Neuronal stem cell (in vitro differentiated cells): ENCODE results near the gene NMD3.
A peak's percentile ranks its signal among the peaks of the same experiment; 100 is the strongest.

Experiments
- DNase-seq: peaks from one replicate; pipeline ENCODE4 v3.0.0-alpha.2; 2013; ENCODE audit warnings: low spot score
- H2AFZ ChIP-seq: one replicate; pipeline ENCODE4 v1.6.1; 2013; ENCODE audit warnings: mild to moderate bottlenecking, low read length, inconsistent platforms
- H2AK5ac ChIP-seq: 2 replicates; pipeline ENCODE4 v1.6.1; 2013; ENCODE audit warnings: low read depth, mild to moderate bottlenecking, inconsistent platforms, low read length, moderate library complexity, mixed read lengths
- H2BK120ac ChIP-seq: 2 replicates; pipeline ENCODE4 v1.6.1; 2013; ENCODE audit warnings: low read depth, mild to moderate bottlenecking, inconsistent platforms, low read length, moderate library complexity, mixed read lengths
- H2BK12ac ChIP-seq: one replicate; pipeline ENCODE4 v1.6.1; 2013; ENCODE audit warnings: low read length, inconsistent platforms
- H2BK15ac ChIP-seq: 2 replicates; pipeline ENCODE4 v1.6.1; 2013; ENCODE audit warnings: mild to moderate bottlenecking, low read length, inconsistent platforms, mixed read lengths
- H2BK5ac ChIP-seq: one replicate; pipeline ENCODE4 v1.6.1; 2013; ENCODE audit warnings: inconsistent platforms, mild to moderate bottlenecking, low read length, moderate library complexity
- H3K14ac ChIP-seq: one replicate; pipeline ENCODE4 v1.6.1; 2013; ENCODE audit warnings: low read length, inconsistent platforms
- H3K18ac ChIP-seq: 2 replicates; pipeline ENCODE4 v1.6.1; 2013; ENCODE audit warnings: low read length, inconsistent platforms
- H3K23ac ChIP-seq: 2 replicates; pipeline ENCODE4 v1.6.1; 2013; ENCODE audit warnings: low read depth, mild to moderate bottlenecking, mixed read lengths, low read length, inconsistent platforms; ENCODE audit not compliant: poor library complexity
- H3K27ac ChIP-seq: replicated peaks from 3 replicates; pipeline ENCODE4 v1.5.1; 2013; ENCODE audit warnings: low read length, inconsistent platforms
- H3K27me3 ChIP-seq, 3 experiments: 2 replicates each; pipeline ENCODE4 v1.6.1; 2013; ENCODE audit warnings: low read length in 3 of 3, mild to moderate bottlenecking in 2 of 3, inconsistent platforms in 1 of 3, low read depth in 1 of 3, mixed read lengths in 1 of 3, moderate library complexity in 1 of 3; ENCODE audit not compliant: control insufficient read depth in 3 of 3, insufficient read depth in 3 of 3
- H3K36me3 ChIP-seq, 2 donors: replicated peaks in 1 of 2; 2 replicates each; pipeline ENCODE4 v1.6.1; 2013; ENCODE audit warnings: low read length in 2 of 2; ENCODE audit not compliant: control insufficient read depth in 2 of 2, insufficient read depth in 2 of 2
- H3K4ac ChIP-seq: 2 replicates; pipeline ENCODE4 v1.6.1; 2013; ENCODE audit warnings: inconsistent platforms, mild to moderate bottlenecking, low read length, moderate library complexity
- H3K4me1 ChIP-seq, 2 donors: 1 replicate in 1 of 2; 2 replicates in 1 of 2; pipeline ENCODE4 v1.6.1; 2013; ENCODE audit warnings: low read length in 2 of 2, low read depth in 1 of 2; ENCODE audit not compliant: control insufficient read depth in 2 of 2, insufficient read depth in 1 of 2
- H3K4me2 ChIP-seq: one replicate; pipeline ENCODE4 v1.6.1; 2013; ENCODE audit warnings: mild to moderate bottlenecking, low read length, inconsistent platforms; ENCODE audit not compliant: insufficient read depth, poor library complexity, severe bottlenecking
- H3K4me3 ChIP-seq, 2 donors: 2 replicates each; pipeline ENCODE4 v1.5.1; 2013; ENCODE audit warnings: low read length in 2 of 2, mild to moderate bottlenecking in 2 of 2, inconsistent platforms in 1 of 2, moderate library complexity in 1 of 2
- H3K79me1 ChIP-seq: one replicate; pipeline ENCODE4 v1.6.1; 2013; ENCODE audit warnings: low read depth, mild to moderate bottlenecking, inconsistent platforms, low read length, moderate library complexity
- H3K9ac ChIP-seq: one replicate; pipeline ENCODE4 v1.6.1; 2013; ENCODE audit warnings: mild to moderate bottlenecking, low read depth, low read length, inconsistent platforms; ENCODE audit not compliant: poor library complexity
- H3K9me3 ChIP-seq, 2 donors: replicated peaks in 1 of 2; 2 replicates each; pipeline versions ENCODE3 to v1.6.1; 2013; ENCODE audit warnings: low read length in 2 of 2, mild to moderate bottlenecking in 2 of 2, inconsistent platforms in 1 of 2, low read depth in 1 of 2, mixed read lengths in 1 of 2, moderate library complexity in 1 of 2; ENCODE audit not compliant: control insufficient read depth in 2 of 2, insufficient read depth in 1 of 2
- H4K8ac ChIP-seq: one replicate; pipeline ENCODE4 v1.6.1; 2013; ENCODE audit warnings: low read depth, mild to moderate bottlenecking, inconsistent platforms, low read length, moderate library complexity
- H4K91ac ChIP-seq: one replicate; pipeline ENCODE4 v1.6.1; 2013; ENCODE audit warnings: low read length, low read depth, mild to moderate bottlenecking, inconsistent platforms; ENCODE audit not compliant: poor library complexity
- WGBS, 2 donors: extraction: QIAGEN DNeasy Blood & Tissue Kit; methylation state at CpG; one replicate each; pipeline ENCODE4 v1.1.7; 2013; ENCODE audit warnings: missing lambda C conversion rate in 2 of 2, mixed read lengths in 1 of 2; ENCODE audit not compliant: insufficient read length in 2 of 2, insufficient replicate concordance in 1 of 2; ENCODE audit errors: extremely low coverage in 2 of 2; 5-methylcytosine and 5-hydroxymethylcytosine counted together

NMD3 gene

DNA sequence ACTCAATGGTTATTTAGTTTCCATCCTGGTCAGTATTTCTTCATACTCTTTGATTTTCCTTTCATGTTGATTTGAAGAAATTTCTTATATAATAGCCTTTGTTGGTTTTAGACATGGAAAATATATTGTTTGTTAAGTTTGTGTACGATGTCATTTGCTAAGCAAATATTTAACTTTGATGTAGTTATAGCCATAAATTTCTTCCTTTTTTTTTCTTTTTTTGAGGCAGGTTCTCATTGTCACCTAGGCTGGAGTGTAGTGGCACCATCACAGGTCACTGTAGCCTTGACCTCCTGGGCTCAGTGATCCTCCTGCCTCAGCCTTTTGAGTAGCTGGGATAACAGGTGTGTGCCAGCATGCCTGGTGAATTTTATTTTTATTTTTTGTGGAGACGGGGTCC is 51.4 kb downstream of the NMD3 start:
- no peaks in the 10 kb centered on the region for H3K4me1 ChIP-seq
- H2BK15ac ChIP-seq, result no peak overlapping the region
- H3K18ac ChIP-seq, result no peak overlapping the region
- H4K8ac ChIP-seq, result no peak overlapping the region
- no peak for DNase-seq
- no peak overlapping the region for H3K27ac ChIP-seq
- no peaks in the 10 kb centered on the region for H3K36me3 ChIP-seq
- H2BK12ac ChIP-seq, result no peak overlapping the region
- H2BK5ac ChIP-seq, result no peak overlapping the region
- H3K4me3 ChIP-seq, result no peak overlapping the region
- H2AFZ ChIP-seq, result no peak overlapping the region
- H2AK5ac ChIP-seq, result no peak overlapping the region
- H3K9me3 ChIP-seq, result no peaks in the 10 kb centered on the region
- H4K91ac ChIP-seq, result no peak overlapping the region
- no peak overlapping the region for H3K9ac ChIP-seq
- no peaks in the 10 kb centered on the region for H3K27me3 ChIP-seq
- H3K4ac ChIP-seq, result no peak overlapping the region
- no peak overlapping the region for H2BK120ac ChIP-seq
- H3K79me1 ChIP-seq, result no peaks in the 10 kb centered on the region
- no peak overlapping the region for H3K4me2 ChIP-seq
- H3K23ac ChIP-seq, result no peak overlapping the region
- H3K14ac ChIP-seq, result no peak overlapping the region
- WGBS, 2 donors, result 100% methylated on average over 1 of the region's 2 CpGs; no CpG with 5 or more reads in 1 of the 2 donors

- Histone ChIP-seq H3K18ac (no peak overlapping the region), H3K4me1 (no peaks in the 10 kb centered on the region), H2BK12ac (no peak overlapping the region), H2BK120ac (no peak overlapping the region), H3K27ac (no peak overlapping the region), H4K8ac (no peak overlapping the region), H2AK5ac (no peak overlapping the region), H3K4me3 (no peak overlapping the region), H3K4me2 (no peak overlapping the region), H2BK5ac (no peak overlapping the region), H3K23ac (no peak overlapping the region), H3K14ac (no peak overlapping the region), H3K27me3 (no peaks in the 10 kb centered on the region), H2BK15ac (no peak overlapping the region), H3K79me1 (no peaks in the 10 kb centered on the region), H4K91ac (no peak overlapping the region), H3K36me3 (no peaks in the 10 kb centered on the region), H3K9me3 (peaks cover 0 to 8% of the 10 kb centered on the region in 2 donors), H3K9ac (no peak overlapping the region), H3K4ac (no peak overlapping the region), H2AFZ (no peak overlapping the region)
- peak; percentile 9 for DNase-seq
- no CpG with 5 or more reads among the region's 3 CpGs for WGBS, 2 donors
These were observed 52.6 kb downstream of the NMD3 start for GRCh38 chr3:161273589-161274218.

GRCh38 chr3:161274691-161275298 is 53.7 kb downstream of the NMD3 start:
- no peak overlapping the region for H2BK15ac ChIP-seq
- H4K8ac ChIP-seq, result no peak overlapping the region
- H2BK120ac ChIP-seq, result no peak overlapping the region
- no peaks in the 10 kb centered on the region for H3K79me1 ChIP-seq
- no peak overlapping the region for H2AK5ac ChIP-seq
- H4K91ac ChIP-seq, result no peak overlapping the region
- H3K27ac ChIP-seq, result no peak overlapping the region
- H3K4ac ChIP-seq, result no peak overlapping the region
- no peaks in the 10 kb centered on the region for H3K4me1 ChIP-seq
- DNase-seq, result peak; percentile 18
- H3K4me3 ChIP-seq, result no peak overlapping the region
- no CpG with 5 or more reads among the region's 4 CpGs for WGBS, 2 donors
- H2BK12ac ChIP-seq, result no peak overlapping the region
- no peak overlapping the region for H3K4me2 ChIP-seq
- no peak overlapping the region for H3K23ac ChIP-seq
- H3K18ac ChIP-seq, result no peak overlapping the region
- no peak overlapping the region for H2AFZ ChIP-seq
- H3K27me3 ChIP-seq, result no peaks in the 10 kb centered on the region
- no peak overlapping the region for H3K9ac ChIP-seq
- H2BK5ac ChIP-seq, result no peak overlapping the region
- H3K36me3 ChIP-seq, result no peaks in the 10 kb centered on the region
- peaks cover 0 to 16% of the 10 kb centered on the region in 2 donors for H3K9me3 ChIP-seq
- H3K14ac ChIP-seq, result no peak overlapping the region

DNA sequence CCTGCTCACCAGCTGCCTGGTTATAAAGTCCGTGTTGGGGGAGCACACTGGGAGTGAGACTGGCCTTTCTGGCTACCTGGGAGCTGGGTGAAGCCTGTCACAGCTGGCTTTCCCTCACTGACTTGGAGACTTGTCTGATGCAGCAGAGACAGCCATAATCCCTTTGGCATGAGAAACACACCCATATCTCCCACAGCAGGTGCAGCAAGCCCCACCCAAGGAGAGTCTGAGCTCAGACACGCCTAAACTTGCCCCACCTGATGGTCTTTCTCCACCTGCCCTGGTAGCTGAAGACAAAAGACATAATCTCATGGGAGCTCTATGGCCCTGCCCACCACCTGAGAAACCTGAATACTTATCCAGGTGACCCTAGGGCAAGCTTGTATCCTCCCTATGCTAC is 54.8 kb downstream of the NMD3 start:
- Histone ChIP-seq H3K79me1 (no peaks in the 10 kb centered on the region), H2BK5ac (no peak overlapping the region), H2BK15ac (no peak overlapping the region), H3K4me2 (no peak overlapping the region), H3K4me1 (no peaks in the 10 kb centered on the region), H3K27ac (no peak overlapping the region), H3K14ac (no peak overlapping the region), H3K4me3 (no peak overlapping the region), H3K9ac (no peak overlapping the region), H2AK5ac (no peak overlapping the region), H2BK12ac (no peak overlapping the region), H3K18ac (no peak overlapping the region), H3K9me3 (peaks cover 0 to 16% of the 10 kb centered on the region in 2 donors), H3K23ac (no peak overlapping the region), H4K8ac (no peak overlapping the region), H2BK120ac (no peak overlapping the region), H2AFZ (no peak overlapping the region), H3K27me3 (no peaks in the 10 kb centered on the region), H3K36me3 (no peaks in the 10 kb centered on the region), H3K4ac (no peak overlapping the region), H4K91ac (no peak overlapping the region)
- no CpG with 5 or more reads among the region's 2 CpGs for WGBS, 2 donors
- no peak for DNase-seq
